ENCODE results near the gene OR52K2.
"Not testable (repeated sequence)": the region's sequence is repeated elsewhere in the genome, so short reads cannot be mapped to it uniquely, and the experiment has no call there.

GRCh38 chr11:4491405-4491804 lies 42.3 kb downstream of the OR52K2 start:
- not testable (repeated sequence) for TF ChIP-seq CTCF (IDR thresholded peaks at IDR 0.05; ENCODE audit: insufficient read depth, low read length); REST (IDR thresholded peaks at IDR 0.05; ENCODE audit: insufficient replicate concordance, low read depth); POLR2AphosphoS5 (IDR thresholded peaks at IDR 0.05; ENCODE audit: low read depth); SPI1 (IDR thresholded peaks at IDR 0.05; ENCODE audit: borderline replicate concordance, low read depth)

All from HL-60 (cell line).